ENCODE measurements around the gene NKAIN2.

NKAIN2 gene

DNA sequence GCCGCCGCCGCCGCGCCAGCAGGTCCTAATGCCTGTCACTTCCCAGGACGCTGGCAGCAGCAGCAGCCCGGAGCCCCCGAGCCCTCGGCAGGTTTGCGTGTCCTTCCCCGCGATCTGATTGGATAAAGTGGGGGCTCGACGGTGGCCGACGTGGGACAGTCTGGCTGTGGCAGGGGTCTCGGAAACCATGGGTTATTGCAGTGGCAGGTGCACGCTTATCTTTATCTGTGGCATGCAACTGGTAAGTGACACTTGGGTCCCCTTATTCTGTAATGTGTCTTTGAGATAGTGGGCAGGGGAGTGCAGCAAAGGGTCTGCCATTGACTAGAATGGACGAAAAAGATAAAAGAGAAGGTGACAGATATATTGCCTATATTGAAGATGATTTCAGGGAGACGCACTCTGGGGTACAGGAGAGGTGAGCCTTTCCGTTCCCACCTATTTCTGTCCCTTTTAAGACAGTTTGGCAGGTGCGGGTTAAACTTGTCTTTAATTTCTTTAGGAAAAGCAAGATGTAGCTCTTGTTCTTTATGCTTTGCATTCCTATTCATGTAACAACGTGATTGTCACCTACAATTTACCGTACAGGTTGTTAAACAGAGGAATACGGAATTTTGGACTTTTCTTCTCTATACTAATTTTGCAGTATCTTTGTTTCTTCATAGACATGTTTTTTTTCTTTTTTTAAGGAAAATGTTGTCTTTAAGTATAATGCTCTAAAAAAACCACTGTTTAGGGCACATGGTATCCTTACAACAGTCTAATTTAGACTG lies 535 bp downstream of the NKAIN2 start (continued):
- TF ChIP-seq, protein P1, sequence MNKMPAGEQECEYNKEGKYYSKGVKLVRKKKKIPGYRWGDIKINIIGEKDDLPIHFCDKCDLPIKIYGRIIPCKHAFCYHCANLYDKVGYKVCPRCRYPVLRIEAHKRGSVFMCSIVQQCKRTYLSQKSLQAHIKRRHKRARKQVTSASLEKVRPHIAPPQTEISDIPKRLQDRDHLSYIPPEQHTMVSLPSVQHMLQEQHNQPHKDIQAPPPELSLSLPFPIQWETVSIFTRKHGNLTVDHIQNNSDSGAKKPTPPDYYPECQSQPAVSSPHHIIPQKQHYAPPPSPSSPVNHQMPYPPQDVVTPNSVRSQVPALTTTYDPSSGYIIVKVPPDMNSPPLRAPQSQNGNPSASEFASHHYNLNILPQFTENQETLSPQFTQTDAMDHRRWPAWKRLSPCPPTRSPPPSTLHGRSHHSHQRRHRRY (tag by site-specific recombination; IDR thresholded peaks at IDR 0.05) = no peak
- TF ChIP-seq SP7 (tag by site-specific recombination; IDR thresholded peaks at IDR 0.05) = no peak; the same call in 1 of the 2 replicates
- TF ChIP-seq ZNF146 (tag by site-specific recombination; IDR thresholded peaks at IDR 0.05) = no peak
- TF ChIP-seq ZNF266 (tag by site-specific recombination; IDR thresholded peaks at IDR 0.05; ENCODE audit: low read depth) = no peak
- 0 out of 2 replicates have a peak, but pooled peaks have one; percentile 34 for TF ChIP-seq GLIS2 (tag by site-specific recombination; IDR thresholded peaks at IDR 0.05)
- TF ChIP-seq, protein P2, sequence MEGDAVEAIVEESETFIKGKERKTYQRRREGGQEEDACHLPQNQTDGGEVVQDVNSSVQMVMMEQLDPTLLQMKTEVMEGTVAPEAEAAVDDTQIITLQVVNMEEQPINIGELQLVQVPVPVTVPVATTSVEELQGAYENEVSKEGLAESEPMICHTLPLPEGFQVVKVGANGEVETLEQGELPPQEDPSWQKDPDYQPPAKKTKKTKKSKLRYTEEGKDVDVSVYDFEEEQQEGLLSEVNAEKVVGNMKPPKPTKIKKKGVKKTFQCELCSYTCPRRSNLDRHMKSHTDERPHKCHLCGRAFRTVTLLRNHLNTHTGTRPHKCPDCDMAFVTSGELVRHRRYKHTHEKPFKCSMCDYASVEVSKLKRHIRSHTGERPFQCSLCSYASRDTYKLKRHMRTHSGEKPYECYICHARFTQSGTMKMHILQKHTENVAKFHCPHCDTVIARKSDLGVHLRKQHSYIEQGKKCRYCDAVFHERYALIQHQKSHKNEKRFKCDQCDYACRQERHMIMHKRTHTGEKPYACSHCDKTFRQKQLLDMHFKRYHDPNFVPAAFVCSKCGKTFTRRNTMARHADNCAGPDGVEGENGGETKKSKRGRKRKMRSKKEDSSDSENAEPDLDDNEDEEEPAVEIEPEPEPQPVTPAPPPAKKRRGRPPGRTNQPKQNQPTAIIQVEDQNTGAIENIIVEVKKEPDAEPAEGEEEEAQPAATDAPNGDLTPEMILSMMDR (tag by site-specific recombination; IDR thresholded peaks at IDR 0.05) = no peak
- TF ChIP-seq ZNF423 (tag by site-specific recombination; IDR thresholded peaks at IDR 0.05) = no peak
- TF ChIP-seq ZSCAN23 (tag by site-specific recombination; IDR thresholded peaks at IDR 0.05) = no peak
- no peak for TF ChIP-seq GLI2 (tag by site-specific recombination; IDR thresholded peaks at IDR 0.05; ENCODE audit: borderline replicate concordance, low read depth)
- TF ChIP-seq ZNF664 (tag by site-specific recombination; IDR thresholded peaks at IDR 0.05) = no peak
- TF ChIP-seq ZSCAN16 (tag by site-specific recombination; IDR thresholded peaks at IDR 0.05) = no peak
- TF ChIP-seq ZNF677 (tag by site-specific recombination; IDR thresholded peaks at IDR 0.05) = no peak
- TF ChIP-seq, protein P3, sequence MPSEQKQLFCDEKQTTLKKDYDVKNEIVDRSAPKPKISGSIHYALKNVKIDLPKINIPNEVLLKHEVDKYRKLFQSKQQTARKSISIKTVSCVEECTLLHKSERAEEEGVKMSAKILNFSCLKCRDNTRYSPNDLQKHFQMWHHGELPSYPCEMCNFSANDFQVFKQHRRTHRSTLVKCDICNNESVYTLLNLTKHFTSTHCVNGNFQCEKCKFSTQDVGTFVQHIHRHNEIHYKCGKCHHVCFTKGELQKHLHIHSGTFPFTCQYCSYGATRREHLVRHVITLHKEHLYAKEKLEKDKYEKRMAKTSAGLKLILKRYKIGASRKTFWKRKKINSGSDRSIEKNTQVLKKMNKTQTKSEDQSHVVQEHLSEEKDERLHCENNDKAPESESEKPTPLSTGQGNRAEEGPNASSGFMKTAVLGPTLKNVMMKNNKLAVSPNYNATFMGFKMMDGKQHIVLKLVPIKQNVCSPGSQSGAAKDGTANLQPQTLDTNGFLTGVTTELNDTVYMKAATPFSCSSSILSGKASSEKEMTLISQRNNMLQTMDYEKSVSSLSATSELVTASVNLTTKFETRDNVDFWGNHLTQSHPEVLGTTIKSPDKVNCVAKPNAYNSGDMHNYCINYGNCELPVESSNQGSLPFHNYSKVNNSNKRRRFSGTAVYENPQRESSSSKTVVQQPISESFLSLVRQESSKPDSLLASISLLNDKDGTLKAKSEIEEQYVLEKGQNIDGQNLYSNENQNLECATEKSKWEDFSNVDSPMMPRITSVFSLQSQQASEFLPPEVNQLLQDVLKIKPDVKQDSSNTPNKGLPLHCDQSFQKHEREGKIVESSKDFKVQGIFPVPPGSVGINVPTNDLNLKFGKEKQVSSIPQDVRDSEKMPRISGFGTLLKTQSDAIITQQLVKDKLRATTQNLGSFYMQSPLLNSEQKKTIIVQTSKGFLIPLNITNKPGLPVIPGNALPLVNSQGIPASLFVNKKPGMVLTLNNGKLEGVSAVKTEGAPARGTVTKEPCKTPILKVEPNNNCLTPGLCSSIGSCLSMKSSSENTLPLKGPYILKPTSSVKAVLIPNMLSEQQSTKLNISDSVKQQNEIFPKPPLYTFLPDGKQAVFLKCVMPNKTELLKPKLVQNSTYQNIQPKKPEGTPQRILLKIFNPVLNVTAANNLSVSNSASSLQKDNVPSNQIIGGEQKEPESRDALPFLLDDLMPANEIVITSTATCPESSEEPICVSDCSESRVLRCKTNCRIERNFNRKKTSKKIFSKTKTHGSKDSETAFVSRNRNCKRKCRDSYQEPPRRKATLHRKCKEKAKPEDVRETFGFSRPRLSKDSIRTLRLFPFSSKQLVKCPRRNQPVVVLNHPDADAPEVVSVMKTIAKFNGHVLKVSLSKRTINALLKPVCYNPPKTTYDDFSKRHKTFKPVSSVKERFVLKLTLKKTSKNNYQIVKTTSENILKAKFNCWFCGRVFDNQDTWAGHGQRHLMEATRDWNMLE (tag by site-specific recombination; conservative IDR thresholded peaks at IDR 0.05; ENCODE audit: low read depth) = 0 out of 2 replicates have a peak, but pooled peaks have one; percentile 11
- no peak for TF ChIP-seq SP3 (tag by site-specific recombination; IDR thresholded peaks at IDR 0.05)
- no peak for TF ChIP-seq ZNF792 (tag by site-specific recombination; IDR thresholded peaks at IDR 0.05)
- TF ChIP-seq ZNF416 (tag by site-specific recombination; IDR thresholded peaks at IDR 0.05) = no peak
- TF ChIP-seq, protein P4, sequence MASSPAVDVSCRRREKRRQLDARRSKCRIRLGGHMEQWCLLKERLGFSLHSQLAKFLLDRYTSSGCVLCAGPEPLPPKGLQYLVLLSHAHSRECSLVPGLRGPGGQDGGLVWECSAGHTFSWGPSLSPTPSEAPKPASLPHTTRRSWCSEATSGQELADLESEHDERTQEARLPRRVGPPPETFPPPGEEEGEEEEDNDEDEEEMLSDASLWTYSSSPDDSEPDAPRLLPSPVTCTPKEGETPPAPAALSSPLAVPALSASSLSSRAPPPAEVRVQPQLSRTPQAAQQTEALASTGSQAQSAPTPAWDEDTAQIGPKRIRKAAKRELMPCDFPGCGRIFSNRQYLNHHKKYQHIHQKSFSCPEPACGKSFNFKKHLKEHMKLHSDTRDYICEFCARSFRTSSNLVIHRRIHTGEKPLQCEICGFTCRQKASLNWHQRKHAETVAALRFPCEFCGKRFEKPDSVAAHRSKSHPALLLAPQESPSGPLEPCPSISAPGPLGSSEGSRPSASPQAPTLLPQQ (tag by site-specific recombination; IDR thresholded peaks at IDR 0.05) = peak; percentile 81
- TF ChIP-seq, protein P5, sequence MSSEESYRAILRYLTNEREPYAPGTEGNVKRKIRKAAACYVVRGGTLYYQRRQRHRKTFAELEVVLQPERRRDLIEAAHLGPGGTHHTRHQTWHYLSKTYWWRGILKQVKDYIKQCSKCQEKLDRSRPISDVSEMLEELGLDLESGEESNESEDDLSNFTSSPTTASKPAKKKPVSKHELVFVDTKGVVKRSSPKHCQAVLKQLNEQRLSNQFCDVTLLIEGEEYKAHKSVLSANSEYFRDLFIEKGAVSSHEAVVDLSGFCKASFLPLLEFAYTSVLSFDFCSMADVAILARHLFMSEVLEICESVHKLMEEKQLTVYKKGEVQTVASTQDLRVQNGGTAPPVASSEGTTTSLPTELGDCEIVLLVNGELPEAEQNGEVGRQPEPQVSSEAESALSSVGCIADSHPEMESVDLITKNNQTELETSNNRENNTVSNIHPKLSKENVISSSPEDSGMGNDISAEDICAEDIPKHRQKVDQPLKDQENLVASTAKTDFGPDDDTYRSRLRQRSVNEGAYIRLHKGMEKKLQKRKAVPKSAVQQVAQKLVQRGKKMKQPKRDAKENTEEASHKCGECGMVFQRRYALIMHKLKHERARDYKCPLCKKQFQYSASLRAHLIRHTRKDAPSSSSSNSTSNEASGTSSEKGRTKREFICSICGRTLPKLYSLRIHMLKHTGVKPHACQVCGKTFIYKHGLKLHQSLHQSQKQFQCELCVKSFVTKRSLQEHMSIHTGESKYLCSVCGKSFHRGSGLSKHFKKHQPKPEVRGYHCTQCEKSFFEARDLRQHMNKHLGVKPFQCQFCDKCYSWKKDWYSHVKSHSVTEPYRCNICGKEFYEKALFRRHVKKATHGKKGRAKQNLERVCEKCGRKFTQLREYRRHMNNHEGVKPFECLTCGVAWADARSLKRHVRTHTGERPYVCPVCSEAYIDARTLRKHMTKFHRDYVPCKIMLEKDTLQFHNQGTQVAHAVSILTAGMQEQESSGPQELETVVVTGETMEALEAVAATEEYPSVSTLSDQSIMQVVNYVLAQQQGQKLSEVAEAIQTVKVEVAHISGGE (tag by site-specific recombination; conservative IDR thresholded peaks at IDR 0.05; ENCODE audit: low read depth) = no peak
- peak; percentile 22; the same call in 1 of the 2 replicates for TF ChIP-seq ZIC2 (tag by site-specific recombination; IDR thresholded peaks at IDR 0.05)
- TF ChIP-seq ZNF341 (tag by site-specific recombination; IDR thresholded peaks at IDR 0.05; ENCODE audit: low read depth) = no peak
- no peak for TF ChIP-seq ZNF776 (tag by site-specific recombination; IDR thresholded peaks at IDR 0.05; ENCODE audit: borderline replicate concordance)
- no peak for TF ChIP-seq ZNF785 (tag by site-specific recombination; IDR thresholded peaks at IDR 0.05)
- TF ChIP-seq, protein P6, sequence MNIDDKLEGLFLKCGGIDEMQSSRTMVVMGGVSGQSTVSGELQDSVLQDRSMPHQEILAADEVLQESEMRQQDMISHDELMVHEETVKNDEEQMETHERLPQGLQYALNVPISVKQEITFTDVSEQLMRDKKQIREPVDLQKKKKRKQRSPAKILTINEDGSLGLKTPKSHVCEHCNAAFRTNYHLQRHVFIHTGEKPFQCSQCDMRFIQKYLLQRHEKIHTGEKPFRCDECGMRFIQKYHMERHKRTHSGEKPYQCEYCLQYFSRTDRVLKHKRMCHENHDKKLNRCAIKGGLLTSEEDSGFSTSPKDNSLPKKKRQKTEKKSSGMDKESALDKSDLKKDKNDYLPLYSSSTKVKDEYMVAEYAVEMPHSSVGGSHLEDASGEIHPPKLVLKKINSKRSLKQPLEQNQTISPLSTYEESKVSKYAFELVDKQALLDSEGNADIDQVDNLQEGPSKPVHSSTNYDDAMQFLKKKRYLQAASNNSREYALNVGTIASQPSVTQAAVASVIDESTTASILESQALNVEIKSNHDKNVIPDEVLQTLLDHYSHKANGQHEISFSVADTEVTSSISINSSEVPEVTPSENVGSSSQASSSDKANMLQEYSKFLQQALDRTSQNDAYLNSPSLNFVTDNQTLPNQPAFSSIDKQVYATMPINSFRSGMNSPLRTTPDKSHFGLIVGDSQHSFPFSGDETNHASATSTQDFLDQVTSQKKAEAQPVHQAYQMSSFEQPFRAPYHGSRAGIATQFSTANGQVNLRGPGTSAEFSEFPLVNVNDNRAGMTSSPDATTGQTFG (tag by site-specific recombination; IDR thresholded peaks at IDR 0.05; ENCODE audit: borderline replicate concordance) = no peak
- TF ChIP-seq ZFP69B (tag by site-specific recombination; IDR thresholded peaks at IDR 0.05) = peak; percentile 54; the same call in 1 of the 2 replicates
